Neural progenitor cell (in vitro differentiated cells): ENCODE results near the gene ZBP1. TPM values are rescaled to one million over a fixed set of nuclear protein-coding genes. Genes with fewer than 3 reads are reported as not detected.

ENCODE experiments used
- DNase-seq: peaks from one replicate; pipeline ENCODE4 v3.0.0-alpha.2; 2016; ENCODE audit warnings: low spot score
- H2AFZ ChIP-seq: fragments of 200-600 bp; sonication (generic); replicated peaks from 2 replicates; pipeline ENCODE4 v1.6.1; 2016; ENCODE audit warnings: antibody characterized with exemption
- H3F3A ChIP-seq: fragments of 200-600 bp; sonication (generic); 2 replicates; pipeline ENCODE4 v1.6.1; 2016; ENCODE audit warnings: antibody characterized with exemption, low read depth
- H3K27ac ChIP-seq: fragments of 200-600 bp; sonication (generic); 2 replicates; pipeline ENCODE4 v1.5.1; 2016; ENCODE audit warnings: mild to moderate bottlenecking
- H3K27me3 ChIP-seq: fragments of 200-600 bp; sonication (generic); 2 replicates; pipeline ENCODE4 v1.6.1; 2016; ENCODE audit warnings: mild to moderate bottlenecking, moderate library complexity
- H3K36me3 ChIP-seq: fragments of 200-600 bp; sonication (generic); 2 replicates; pipeline ENCODE4 v1.5.1; 2016
- H3K4me1 ChIP-seq: fragments of 200-600 bp; sonication (generic); 2 replicates; pipeline ENCODE4 v1.6.1; 2016; ENCODE audit warnings: mixed run types
- H3K4me2 ChIP-seq: fragments of 200-600 bp; sonication (generic); 2 replicates; pipeline ENCODE4 v1.6.1; 2016
- H3K4me3 ChIP-seq: fragments of 200-600 bp; sonication (generic); 2 replicates; pipeline ENCODE4 v1.5.1; 2016
- H3K79me2 ChIP-seq: fragments of 200-600 bp; sonication (generic); 2 replicates; pipeline ENCODE4 v1.6.1; 2016; ENCODE audit warnings: low read depth
- H3K9ac ChIP-seq: fragments of 200-600 bp; sonication (generic); 2 replicates; pipeline ENCODE4 v1.6.1; 2016
- H3K9me3 ChIP-seq: fragments of 200-600 bp; sonication (generic); 2 replicates; pipeline ENCODE4 v1.5.1; 2016; ENCODE audit warnings: low read depth
- H4K20me1 ChIP-seq: fragments of 200-600 bp; sonication (generic); 2 replicates; pipeline ENCODE4 v1.6.1; 2016; ENCODE audit warnings: low read depth
- H3K27ac Mint-ChIP-seq: 3 replicates; pipeline ENCODE4 v1.8.0; 2021; ENCODE audit warnings: mixed read lengths
- H3K27me3 Mint-ChIP-seq: 2 replicates; pipeline ENCODE4 v1.8.0; 2022; ENCODE audit warnings: low read depth, mild to moderate bottlenecking, inconsistent platforms, moderate library complexity, mixed read lengths; ENCODE audit not compliant: insufficient read depth
- H3K36me3 Mint-ChIP-seq: 3 replicates; pipeline ENCODE4 v1.8.0; 2021; ENCODE audit warnings: mixed read lengths
- H3K4me1 Mint-ChIP-seq: 3 replicates; pipeline ENCODE4 v1.8.0; 2021; ENCODE audit warnings: mixed read lengths
- H3K4me3 Mint-ChIP-seq: 3 replicates; pipeline ENCODE4 v1.8.0; 2021; ENCODE audit warnings: mild to moderate bottlenecking, moderate library complexity, mixed read lengths
- H3K9me3 Mint-ChIP-seq: 3 replicates; pipeline ENCODE4 v1.8.0; 2020; ENCODE audit warnings: mixed read lengths
- EZH2 ChIP-seq: fragments of 200-600 bp; sonication (generic); IDR thresholded peaks from 2 replicates; pipeline ENCODE4 v1.6.1; 2017; ENCODE audit warnings: antibody characterized with exemption, mild to moderate bottlenecking, moderate library complexity
- EZH2phosphoT487 ChIP-seq: fragments of 200-600 bp; sonication (generic); IDR thresholded peaks from 2 replicates; pipeline ENCODE4 v1.6.1; 2017; ENCODE audit warnings: antibody characterized with exemption
- total RNA-seq: library from RNA; depleted of rRNA; stranded (reverse); fragments of >200 nt; gene quantifications from 2 replicates; pipeline ENCODE4 v1.2.3, GENCODE V29; 2015; ENCODE audit warnings: low replicate concordance
- TF ChIP-seq, protein P1 (sequence below): fragments of 200-600 bp; sonication (generic); IDR thresholded peaks from 2 replicates; pipeline ENCODE4 v1.5.1; 2017; ENCODE audit warnings: antibody characterized with exemption, mild to moderate bottlenecking

Gene ZBP1
- total RNA-seq, 1 donor from 2014 or later: not detected

DNA sequence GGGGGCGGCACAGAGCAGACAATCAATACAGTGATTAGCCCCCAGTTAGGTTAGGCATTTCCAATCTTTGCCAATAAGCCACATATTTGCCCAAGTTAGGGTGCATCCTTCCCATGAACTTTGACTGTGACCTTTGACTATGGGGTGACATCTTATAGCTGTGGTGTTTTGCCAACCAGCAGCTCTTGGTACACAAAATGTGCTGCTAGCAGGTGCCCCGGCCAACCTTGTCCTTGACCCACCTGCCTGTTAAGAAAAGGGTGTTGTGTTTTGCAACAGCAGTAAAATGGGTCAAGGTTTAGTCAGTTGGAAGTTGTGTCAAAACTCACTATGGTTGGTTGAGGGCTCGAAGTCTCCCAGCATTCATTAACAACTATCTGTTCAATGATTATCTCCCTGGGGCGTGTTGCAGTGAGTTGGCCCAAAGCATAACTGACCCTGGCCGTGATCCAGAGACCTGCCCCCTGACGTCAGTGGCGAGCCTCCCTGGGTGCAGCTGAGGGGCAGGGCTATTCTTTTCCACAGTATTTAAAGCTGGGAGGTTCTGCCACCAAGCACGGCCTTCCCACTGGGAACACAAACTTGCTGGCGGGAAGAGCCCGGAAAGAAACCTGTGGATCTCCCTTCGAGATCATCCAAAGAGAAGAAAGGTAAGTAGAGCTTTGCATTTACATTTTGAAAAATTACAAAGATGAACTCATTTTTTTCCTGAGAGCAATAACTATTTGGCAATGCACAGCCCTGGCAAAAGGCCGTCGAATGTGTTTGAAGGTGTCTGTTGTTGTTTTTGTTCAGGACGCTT, 59.5 kb downstream of the ZBP1 start, which contains the start of gene PCK1:
Gene PCK1, plus strand, starts transcription at position 557 of the 802 bp plus-strand sequence. CDS start 302 bp downstream, outside the sequence.
- Mint-ChIP-seq H3K27ac (no peak within 1 kb of the TSS), H3K4me1 (no peaks in the 10 kb centered on the region), H3K27me3 (peaks cover 7% of the 10 kb centered on the region), H3K4me3 (no peak within 1 kb of the TSS), H3K36me3 (no peaks in the 10 kb centered on the region), H3K9me3 (peaks cover 2% of the 10 kb centered on the region)
- Histone ChIP-seq H3K27me3 (no peaks in the 10 kb centered on the region), H2AFZ (no peak within 1 kb of the TSS), H3K36me3 (no peaks in the 10 kb centered on the region), H3K27ac (no peak within 1 kb of the TSS), H3K4me3 (no peak within 1 kb of the TSS), H3K9me3 (no peaks in the 10 kb centered on the region), H3K9ac (no peak within 1 kb of the TSS), H3K4me1 (no peaks in the 10 kb centered on the region), H3F3A (no peaks in the 10 kb centered on the region), H3K79me2 (no peaks in the 10 kb centered on the region), H4K20me1 (no peaks in the 10 kb centered on the region), H3K4me2 (no peak within 1 kb of the TSS)
- TF ChIP-seq EZH2phosphoT487 (no peak), EZH2 (no peak)
- TF ChIP-seq, protein P1, sequence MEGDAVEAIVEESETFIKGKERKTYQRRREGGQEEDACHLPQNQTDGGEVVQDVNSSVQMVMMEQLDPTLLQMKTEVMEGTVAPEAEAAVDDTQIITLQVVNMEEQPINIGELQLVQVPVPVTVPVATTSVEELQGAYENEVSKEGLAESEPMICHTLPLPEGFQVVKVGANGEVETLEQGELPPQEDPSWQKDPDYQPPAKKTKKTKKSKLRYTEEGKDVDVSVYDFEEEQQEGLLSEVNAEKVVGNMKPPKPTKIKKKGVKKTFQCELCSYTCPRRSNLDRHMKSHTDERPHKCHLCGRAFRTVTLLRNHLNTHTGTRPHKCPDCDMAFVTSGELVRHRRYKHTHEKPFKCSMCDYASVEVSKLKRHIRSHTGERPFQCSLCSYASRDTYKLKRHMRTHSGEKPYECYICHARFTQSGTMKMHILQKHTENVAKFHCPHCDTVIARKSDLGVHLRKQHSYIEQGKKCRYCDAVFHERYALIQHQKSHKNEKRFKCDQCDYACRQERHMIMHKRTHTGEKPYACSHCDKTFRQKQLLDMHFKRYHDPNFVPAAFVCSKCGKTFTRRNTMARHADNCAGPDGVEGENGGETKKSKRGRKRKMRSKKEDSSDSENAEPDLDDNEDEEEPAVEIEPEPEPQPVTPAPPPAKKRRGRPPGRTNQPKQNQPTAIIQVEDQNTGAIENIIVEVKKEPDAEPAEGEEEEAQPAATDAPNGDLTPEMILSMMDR: no peak
- DNase-seq: no peak

DNA sequence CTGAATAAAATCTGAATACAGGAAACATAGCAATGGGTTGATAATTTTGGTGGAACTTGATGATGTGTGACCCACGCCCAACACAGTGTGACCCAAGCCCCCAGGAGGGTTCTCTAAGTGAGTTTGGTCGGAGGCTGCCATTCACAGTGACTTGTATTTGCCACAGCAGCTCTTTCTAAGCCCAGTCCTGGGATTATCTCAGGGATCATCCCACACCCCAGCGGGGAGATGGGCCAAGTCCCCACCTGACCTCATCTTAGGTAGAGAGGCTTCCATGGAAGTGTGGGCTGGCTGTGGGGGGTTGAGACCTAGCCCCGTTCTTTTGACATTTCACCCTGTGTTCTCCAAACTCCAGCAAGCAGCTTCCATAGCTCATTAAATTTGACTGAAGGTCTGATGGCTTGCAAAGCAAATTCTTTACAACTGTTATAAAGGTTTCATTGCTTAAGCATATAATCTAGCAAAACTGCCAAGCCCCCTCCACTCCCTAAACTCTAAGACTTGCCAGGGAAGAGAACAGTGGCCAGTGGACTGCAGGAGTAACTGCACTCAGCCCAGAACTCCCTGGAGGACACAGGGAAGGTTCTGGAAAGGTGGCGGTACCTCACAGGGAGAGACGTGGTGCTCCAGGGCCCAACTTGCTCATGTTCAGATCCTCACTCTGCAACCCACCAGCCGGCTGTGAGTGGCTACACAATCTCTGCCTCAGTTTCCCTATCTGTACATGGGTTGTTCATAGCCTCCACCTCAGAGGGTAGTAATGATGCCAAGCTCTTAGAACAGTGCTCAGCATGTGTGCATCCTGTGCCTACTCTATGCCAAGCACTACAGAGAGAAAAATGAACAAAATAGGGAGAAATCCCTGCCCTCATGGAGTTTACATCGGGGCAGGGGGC, 60.3 kb downstream of the ZBP1 start:
- no peak overlapping the region for H3K27ac ChIP-seq
- H3K79me2 ChIP-seq: no peaks in the 10 kb centered on the region
- H3K9me3 ChIP-seq: no peaks in the 10 kb centered on the region
- H3K27me3 Mint-ChIP-seq: peaks cover 7% of the 10 kb centered on the region
- no peak overlapping the region for H3K4me3 ChIP-seq
- no peaks in the 10 kb centered on the region for H3K27me3 ChIP-seq
- H3K27ac Mint-ChIP-seq: no peak overlapping the region
- no peaks in the 10 kb centered on the region for H3K4me1 ChIP-seq
- peaks cover 7% of the 10 kb centered on the region for H3K4me1 Mint-ChIP-seq
- no peak for DNase-seq
- no peaks in the 10 kb centered on the region for H4K20me1 ChIP-seq
- no peak overlapping the region for H3K9ac ChIP-seq
- no peaks in the 10 kb centered on the region for H3K36me3 Mint-ChIP-seq
- TF ChIP-seq EZH2 (no peak), EZH2phosphoT487 (no peak)
- TF ChIP-seq, protein P1: no peak
- H3K4me3 Mint-ChIP-seq: no peak overlapping the region
- H3K36me3 ChIP-seq: no peaks in the 10 kb centered on the region
- H3K4me2 ChIP-seq: no peak overlapping the region
- no peaks in the 10 kb centered on the region for H3F3A ChIP-seq
- H2AFZ ChIP-seq: no peak overlapping the region
- H3K9me3 Mint-ChIP-seq: peaks cover 2% of the 10 kb centered on the region

DNA sequence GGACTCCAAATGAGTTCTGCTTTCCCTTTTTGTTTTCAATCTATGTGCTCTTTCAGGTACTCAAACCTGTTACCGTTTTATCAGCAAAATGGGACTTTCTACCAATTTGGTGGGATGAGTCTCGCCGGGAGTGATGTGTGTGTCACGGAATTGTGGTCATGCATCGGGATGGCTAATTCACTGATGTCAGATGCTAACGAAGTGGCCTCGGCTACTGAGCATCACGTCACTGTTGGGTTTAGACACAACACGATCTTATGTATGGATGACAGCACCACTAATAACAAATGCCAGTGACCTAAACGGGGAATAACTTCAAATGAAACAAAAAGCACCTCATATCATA, 61.0 kb downstream of the ZBP1 start:
- no peak for DNase-seq
- Histone ChIP-seq H3K27ac (no peak overlapping the region), H3K4me2 (no peak overlapping the region), H3K79me2 (no peaks in the 10 kb centered on the region), H3K27me3 (no peaks in the 10 kb centered on the region), H3K36me3 (no peaks in the 10 kb centered on the region), H3K9ac (no peak overlapping the region), H2AFZ (no peak overlapping the region), H4K20me1 (no peaks in the 10 kb centered on the region), H3K9me3 (no peaks in the 10 kb centered on the region), H3K4me1 (no peaks in the 10 kb centered on the region), H3K4me3 (no peak overlapping the region), H3F3A (no peaks in the 10 kb centered on the region)
- no peak overlapping the region for H3K4me3 Mint-ChIP-seq
- TF ChIP-seq EZH2 (no peak), EZH2phosphoT487 (no peak)
- TF ChIP-seq, protein P1: no peak
- peaks cover 7% of the 10 kb centered on the region for H3K27me3 Mint-ChIP-seq
- peaks cover 2% of the 10 kb centered on the region for H3K9me3 Mint-ChIP-seq
- H3K36me3 Mint-ChIP-seq: no peaks in the 10 kb centered on the region
- peaks cover 9% of the 10 kb centered on the region for H3K4me1 Mint-ChIP-seq
- H3K27ac Mint-ChIP-seq: no peak overlapping the region
